Measurements from ENCODE around the gene MTMR3. TPM values are rescaled to one million over a fixed set of nuclear protein-coding genes. Genes with fewer than 3 reads are reported as not detected.
"Not testable (repeated sequence)": the region's sequence is repeated elsewhere in the genome, so short reads cannot be mapped to it uniquely, and the experiment has no call there.

Gene MTMR3
- total RNA-seq, result 10 to 100 TPM; 21.1 to 26.0 TPM

DNA sequence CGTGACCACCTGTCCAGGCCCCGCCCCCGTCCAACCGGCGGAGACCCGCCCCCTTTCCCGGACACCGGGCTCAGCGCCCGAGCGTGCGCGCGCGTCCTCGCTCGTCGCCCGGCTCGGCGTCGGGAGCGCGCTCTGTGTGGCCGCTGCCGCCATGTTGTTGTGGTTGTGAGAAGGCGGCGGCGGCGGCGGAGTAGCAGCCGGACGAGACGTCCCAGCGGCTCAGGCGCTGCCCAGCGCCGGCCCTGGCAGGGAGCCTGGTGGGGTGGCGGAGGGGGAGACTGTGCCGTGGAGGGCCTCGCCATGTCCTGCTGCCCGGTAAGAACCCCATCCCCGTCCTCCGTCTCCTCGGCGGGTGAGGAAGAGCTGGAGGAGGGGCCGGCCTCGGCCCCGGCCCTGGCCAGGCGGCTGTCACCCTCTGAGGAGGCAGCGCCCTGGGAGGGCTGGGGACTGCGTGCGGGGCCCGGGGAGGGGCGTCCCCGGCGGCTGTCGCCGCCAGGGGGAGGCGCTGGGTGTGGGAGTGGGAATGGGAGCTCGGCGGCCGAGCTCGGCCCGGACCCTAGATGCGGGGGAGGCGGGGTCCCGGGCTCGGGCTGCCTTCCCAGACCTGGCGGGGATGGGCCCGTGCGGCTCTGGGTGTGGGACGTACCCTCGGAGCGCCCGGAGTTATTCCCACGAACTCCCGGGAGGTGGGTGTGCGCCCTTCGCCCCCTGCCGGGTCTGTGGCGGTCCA lies at the start of gene MTMR3:
TSS of gene MTMR3 (plus strand) at position 130 of the 730 bp plus-strand sequence. CDS start 87,886 bp downstream, outside the sequence.
- Mint-ChIP-seq H3K36me3 (ENCODE audit: low read depth) (peaks cover 2% of the 10 kb centered on the region), H3K4me3 (peak within 1 kb of the TSS; percentile 91), H3K9me3 (ENCODE audit: insufficient read depth) (no peaks in the 10 kb centered on the region), H3K4me1 (ENCODE audit: low read depth) (peaks cover 12% of the 10 kb centered on the region), H3K27me3 (ENCODE audit: low read depth) (peaks cover 4% of the 10 kb centered on the region), H3K27ac (peak within 1 kb of the TSS; percentile 84)
- ChIA-PET POLR2A (interaction anchor here (0.9 to 1.6 kb wide), 2 partner anchors 60 to 117 kb away, joined by 4 read pairs; partner anchors contain the start of gene ZMAT5), CTCF (no interaction called here)
- ATAC-seq (peak; percentile 86), DNase-seq (peak; percentile 93)

DNA sequence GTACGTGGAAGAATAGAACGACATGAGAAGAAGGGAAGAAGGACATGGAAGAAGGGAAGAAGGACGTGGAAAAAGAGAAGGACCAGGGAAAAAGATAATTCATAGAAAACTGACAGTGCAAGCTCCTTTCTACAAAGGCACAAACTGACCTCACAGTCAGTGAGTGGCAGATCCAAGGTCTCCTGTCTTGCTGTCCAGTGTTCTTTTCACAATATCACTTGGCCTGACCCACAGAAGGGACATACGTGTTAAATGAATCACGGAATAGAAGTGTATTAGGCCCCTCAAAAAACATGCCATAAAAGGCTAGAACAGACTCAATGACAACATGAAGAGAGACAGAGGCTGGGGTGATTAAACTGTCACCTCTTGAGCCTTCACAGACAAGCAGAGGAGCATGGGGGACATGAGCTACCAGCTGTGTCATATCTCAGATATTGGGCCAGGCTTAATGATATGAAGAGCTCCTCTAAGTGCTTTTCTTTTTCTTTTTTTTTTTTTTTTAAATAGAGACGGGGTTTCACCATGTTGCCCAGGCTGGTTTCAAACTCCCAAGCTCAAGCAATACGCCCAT lies 49.5 kb upstream of the MTMR3 start:
- ChIA-PET CTCF (interaction anchor here (2.4 kb wide), 1 partner anchor 172 kb away, joined by 8 read pairs; no protein-coding TSS in a partner anchor), POLR2A (no interaction called here)
- Mint-ChIP-seq H3K9me3 (ENCODE audit: insufficient read depth) (no peaks in the 10 kb centered on the region), H3K4me1 (ENCODE audit: low read depth) (peaks cover 41% of the 10 kb centered on the region), H3K27ac (no peak overlapping the region), H3K27me3 (ENCODE audit: low read depth) (no peaks in the 10 kb centered on the region), H3K36me3 (ENCODE audit: low read depth) (peaks cover 50% of the 10 kb centered on the region), H3K4me3 (no peak overlapping the region)
- DNase-seq (no peak), ATAC-seq (no peak)

DNA sequence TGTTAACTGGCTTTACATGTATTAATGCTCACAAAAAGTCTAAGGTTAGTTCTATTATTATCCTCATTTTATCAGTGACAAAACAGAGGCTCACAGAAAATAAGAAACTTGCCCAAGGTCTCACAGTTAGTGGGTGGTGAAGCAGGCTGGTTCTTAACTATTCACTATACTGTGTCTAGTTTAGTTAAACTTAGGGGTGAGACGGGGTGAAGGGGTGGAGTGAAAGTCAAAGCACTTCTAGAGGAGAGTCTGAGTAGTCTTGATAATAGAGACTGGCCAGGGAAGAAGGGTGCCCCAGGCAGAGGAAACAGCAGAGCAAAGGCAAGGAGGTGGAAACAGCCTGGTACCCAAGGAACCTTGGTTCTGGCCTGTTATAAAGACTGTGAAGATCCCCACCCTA lies 48.9 kb upstream of the MTMR3 start:
- ATAC-seq (no peak), DNase-seq (no peak)
- ChIA-PET POLR2A (no interaction called here), CTCF (interaction anchor here (2.4 kb wide), 1 partner anchor 171 kb away, joined by 8 read pairs; no protein-coding TSS in a partner anchor)
- H3K4me3 Mint-ChIP-seq, result no peak overlapping the region
- peaks cover 48% of the 10 kb centered on the region for H3K36me3 Mint-ChIP-seq (ENCODE audit: low read depth)
- H3K27me3 Mint-ChIP-seq (ENCODE audit: low read depth), result no peaks in the 10 kb centered on the region
- H3K27ac Mint-ChIP-seq, result peak overlapping the region; percentile 26
- H3K9me3 Mint-ChIP-seq (ENCODE audit: insufficient read depth), result no peaks in the 10 kb centered on the region
- H3K4me1 Mint-ChIP-seq (ENCODE audit: low read depth), result peaks cover 47% of the 10 kb centered on the region

GRCh38 chr22:29836791-29837370 lies 46.1 kb upstream of the MTMR3 start:
- ChIA-PET CTCF (interaction anchor here (1.3 to 2.7 kb wide), 4 partner anchors 44 to 366 kb away, joined by 4 to 9 read pairs (median 5); no protein-coding TSS in a partner anchor), POLR2A (interaction anchor here (0.9 to 1.4 kb wide), 5 partner anchors 9 to 70 kb away, joined by 3 to 7 read pairs (median 4); partner anchors contain the start of genes UQCR10 and ZMAT5)
- peaks cover 30% of the 10 kb centered on the region for H3K36me3 Mint-ChIP-seq (ENCODE audit: low read depth)
- not testable (repeated sequence) for ATAC-seq; H3K27ac Mint-ChIP-seq; H3K27me3 Mint-ChIP-seq (ENCODE audit: low read depth); DNase-seq; H3K9me3 Mint-ChIP-seq (ENCODE audit: insufficient read depth)
- H3K4me1 Mint-ChIP-seq (ENCODE audit: low read depth), result peaks cover 40% of the 10 kb centered on the region
- H3K4me3 Mint-ChIP-seq, result peak overlapping the region; percentile 98

DNA sequence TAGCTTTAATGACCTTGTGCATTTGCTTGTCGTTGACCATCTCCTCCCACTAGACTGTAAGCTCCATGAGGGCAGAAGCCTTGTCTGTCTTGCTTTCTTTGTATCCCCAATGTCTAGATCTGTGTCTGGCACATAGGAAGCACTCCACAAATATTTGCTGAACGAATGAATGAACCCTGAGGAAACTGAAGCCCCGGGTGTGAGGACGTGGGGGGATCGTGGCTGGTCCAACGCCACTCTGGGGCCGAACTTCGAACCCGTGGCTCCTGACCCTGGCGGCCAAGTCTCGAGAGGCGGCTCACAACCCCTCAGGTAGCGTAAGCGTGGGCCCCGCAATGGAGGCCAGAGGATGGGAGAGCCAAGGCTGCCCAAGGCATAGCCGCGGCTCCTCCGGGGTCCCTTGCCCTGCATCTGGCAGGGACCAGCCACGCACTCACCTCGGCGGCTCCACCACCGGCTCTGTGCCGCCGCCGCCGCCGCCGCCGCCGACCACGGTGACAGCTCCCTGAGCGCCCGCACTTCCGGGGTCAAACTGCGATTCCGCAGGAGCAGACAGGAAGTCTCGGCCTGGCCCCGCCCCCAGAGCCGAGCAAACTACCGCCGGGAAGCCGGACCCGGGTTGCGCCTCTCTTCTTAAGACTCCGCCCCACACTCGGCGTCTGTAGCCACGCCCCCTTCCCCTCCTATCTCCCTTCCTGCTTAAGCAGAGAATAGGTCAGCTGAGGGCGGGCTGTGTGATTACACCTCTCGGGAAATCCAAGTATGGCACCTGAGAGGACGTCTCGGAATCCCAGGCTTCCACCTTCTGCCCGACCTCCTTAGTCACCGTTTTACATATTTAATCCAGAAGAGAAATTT lies 45.0 kb upstream of the MTMR3 start, which contains the start of gene ASCC2:
TSS of gene ASCC2 (minus strand) at position 534 of the 858 bp plus-strand sequence. CDS start 5,949 bp downstream, outside the sequence.
- ATAC-seq (peak; percentile 98), DNase-seq (peak; percentile 100)
- peak within 1 kb of the TSS; percentile 98 for H3K4me3 Mint-ChIP-seq
- peak within 1 kb of the TSS; percentile 82 for H3K27ac Mint-ChIP-seq
- H3K27me3 Mint-ChIP-seq (ENCODE audit: low read depth), result no peaks in the 10 kb centered on the region
- POLR2A ChIA-PET, result interaction anchor here (0.6 to 1.4 kb wide), 11 partner anchors 8 to 599 kb away, joined by 3 to 7 read pairs (median 4); partner anchors contain the start of genes UQCR10 and ZMAT5
- H3K9me3 Mint-ChIP-seq (ENCODE audit: insufficient read depth), result no peaks in the 10 kb centered on the region
- peaks cover 36% of the 10 kb centered on the region for H3K4me1 Mint-ChIP-seq (ENCODE audit: low read depth)
- CTCF ChIA-PET, result interaction anchor here (1.3 to 2.7 kb wide), 4 partner anchors 18 to 367 kb away, joined by 3 to 9 read pairs (median 4); no protein-coding TSS in a partner anchor
- peaks cover 23% of the 10 kb centered on the region for H3K36me3 Mint-ChIP-seq (ENCODE audit: low read depth)

DNA sequence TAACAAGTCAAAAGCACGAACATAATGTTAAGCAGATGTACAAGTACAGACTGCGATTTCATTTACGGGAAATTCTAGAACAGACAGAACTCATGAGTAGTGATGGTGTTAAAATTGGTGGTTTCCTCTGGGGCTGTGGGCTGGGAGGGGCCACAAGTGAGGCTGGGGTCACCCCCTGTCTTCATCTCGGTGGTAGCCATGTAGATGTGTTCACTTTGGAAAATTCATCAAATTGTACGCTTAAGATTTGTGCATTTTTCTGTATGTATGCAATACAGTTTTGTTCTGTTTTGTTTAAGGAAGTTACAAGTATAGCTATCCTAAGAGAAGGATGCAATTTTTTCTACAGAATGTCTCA lies 44.4 kb upstream of the MTMR3 start:
- peak overlapping the region; percentile 98 for H3K4me3 Mint-ChIP-seq
- no peak for ATAC-seq
- no peak for DNase-seq
- no peaks in the 10 kb centered on the region for H3K27me3 Mint-ChIP-seq (ENCODE audit: low read depth)
- peaks cover 34% of the 10 kb centered on the region for H3K4me1 Mint-ChIP-seq (ENCODE audit: low read depth)
- H3K9me3 Mint-ChIP-seq (ENCODE audit: insufficient read depth), result no peaks in the 10 kb centered on the region
- ChIA-PET CTCF (interaction anchor here (1.5 to 2.7 kb wide), 2 partner anchors 17 to 166 kb away, joined by 3 to 9 read pairs; no protein-coding TSS in a partner anchor), POLR2A (interaction anchor here (0.8 to 1.4 kb wide), 5 partner anchors 11 to 598 kb away, joined by 3 to 6 read pairs (median 4); no protein-coding TSS in a partner anchor)
- peak overlapping the region; percentile 82 for H3K27ac Mint-ChIP-seq
- peaks cover 17% of the 10 kb centered on the region for H3K36me3 Mint-ChIP-seq (ENCODE audit: low read depth)

DNA sequence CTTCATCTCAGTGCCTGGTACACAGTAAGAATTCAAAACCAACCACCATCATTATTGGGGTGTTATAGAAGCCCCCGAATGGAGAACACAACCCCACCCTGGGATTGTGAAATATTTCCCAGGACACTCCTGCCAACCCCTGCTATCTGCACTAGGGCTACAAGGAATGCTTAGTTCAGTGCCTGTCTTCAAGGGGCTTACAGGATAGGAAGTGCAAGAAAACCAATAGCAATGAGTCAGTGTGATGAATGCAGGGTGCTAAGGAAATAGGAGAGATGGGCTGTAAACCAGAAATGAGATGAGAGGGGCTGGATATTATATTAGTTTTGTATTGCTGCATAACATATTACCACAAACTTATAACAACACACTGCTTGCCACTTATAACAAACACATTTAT lies 43.9 kb upstream of the MTMR3 start:
- POLR2A ChIA-PET, result interaction anchor here (0.6 kb wide), 1 partner anchor 69 kb away, joined by 3 read pairs; no protein-coding TSS in a partner anchor
- Mint-ChIP-seq H3K4me1 (ENCODE audit: low read depth) (peaks cover 32% of the 10 kb centered on the region), H3K27me3 (ENCODE audit: low read depth) (no peaks in the 10 kb centered on the region), H3K36me3 (ENCODE audit: low read depth) (peaks cover 16% of the 10 kb centered on the region), H3K4me3 (peak overlapping the region; percentile 98), H3K27ac (peak overlapping the region; percentile 82), H3K9me3 (ENCODE audit: insufficient read depth) (no peaks in the 10 kb centered on the region)
- ATAC-seq (no peak), DNase-seq (no peak)
- CTCF ChIA-PET, result interaction anchor here (1.5 to 2.7 kb wide), 2 partner anchors 17 to 166 kb away, joined by 3 to 9 read pairs; no protein-coding TSS in a partner anchor

DNA sequence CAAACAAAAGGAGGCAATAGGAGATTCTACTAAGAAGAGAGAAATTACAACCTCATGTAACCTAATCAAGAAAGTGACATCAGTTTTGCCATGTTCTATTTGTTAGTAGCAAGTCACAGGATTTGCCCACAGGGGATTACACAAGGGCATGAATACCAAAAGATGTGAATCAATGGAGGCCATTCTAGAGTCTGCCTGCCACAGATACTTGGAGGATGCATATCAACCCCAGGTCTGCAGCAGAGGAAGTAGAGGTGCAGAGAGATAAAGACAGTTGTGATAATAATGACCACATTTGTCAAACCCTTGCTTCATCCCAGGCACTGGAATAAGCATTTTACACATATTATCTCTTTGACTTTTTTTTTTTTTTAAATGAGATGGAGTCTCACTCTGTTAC lies 42.5 kb upstream of the MTMR3 start:
- H3K27me3 Mint-ChIP-seq (ENCODE audit: low read depth), result no peaks in the 10 kb centered on the region
- H3K4me3 Mint-ChIP-seq, result no peak overlapping the region
- ChIA-PET POLR2A (interaction anchor here (0.7 kb wide), 1 partner anchor 146 kb away, joined by 3 read pairs; no protein-coding TSS in a partner anchor), CTCF (no interaction called here)
- DNase-seq (no peak), ATAC-seq (no peak)
- H3K9me3 Mint-ChIP-seq (ENCODE audit: insufficient read depth), result no peaks in the 10 kb centered on the region
- H3K36me3 Mint-ChIP-seq (ENCODE audit: low read depth), result peaks cover 11% of the 10 kb centered on the region
- H3K4me1 Mint-ChIP-seq (ENCODE audit: low read depth), result peaks cover 29% of the 10 kb centered on the region
- no peak overlapping the region for H3K27ac Mint-ChIP-seq

DNA sequence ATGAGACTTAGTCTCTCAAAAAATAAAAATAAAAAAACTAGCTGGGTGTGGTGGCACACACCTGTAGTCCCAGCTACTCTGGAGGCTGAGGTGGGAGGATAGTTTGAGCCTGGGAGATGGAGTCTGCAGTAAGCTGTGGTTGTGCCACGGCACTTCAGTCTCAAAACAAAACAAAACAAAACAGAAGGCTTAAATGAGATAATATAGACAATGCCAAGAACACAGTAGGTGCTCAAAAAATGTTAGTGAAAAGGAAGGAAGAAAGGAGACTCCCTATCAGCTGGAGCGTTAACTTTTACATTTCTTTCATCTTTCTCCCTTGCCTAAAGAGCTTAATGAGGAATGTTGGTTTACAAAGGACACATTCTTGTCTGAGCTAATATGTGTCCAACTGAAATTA lies 40.8 kb upstream of the MTMR3 start:
- H3K27ac Mint-ChIP-seq, result no peak overlapping the region

DNA sequence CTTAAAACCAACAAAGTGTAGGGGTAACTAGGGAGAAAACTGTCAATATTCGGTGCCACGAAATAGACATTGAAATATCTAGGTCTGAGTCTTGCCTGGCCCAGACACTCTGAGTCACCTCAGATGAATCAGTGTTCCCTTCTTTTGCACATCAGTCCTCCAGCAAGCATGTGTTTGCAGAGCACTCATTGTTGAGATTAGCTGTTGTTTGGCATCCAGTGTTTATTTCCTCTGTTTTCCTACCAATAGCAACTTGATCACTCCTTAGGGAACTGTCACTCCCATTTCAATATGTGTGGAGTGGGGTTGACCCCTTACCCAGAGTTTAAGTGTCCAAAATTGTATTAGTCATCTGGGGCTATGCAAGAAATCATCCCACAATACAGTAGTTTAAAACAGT lies 40.2 kb upstream of the MTMR3 start:
- Mint-ChIP-seq H3K27ac (no peak overlapping the region), H3K36me3 (ENCODE audit: low read depth) (no peaks in the 10 kb centered on the region), H3K27me3 (ENCODE audit: low read depth) (peaks cover 3% of the 10 kb centered on the region), H3K4me1 (ENCODE audit: low read depth) (peaks cover 10% of the 10 kb centered on the region), H3K4me3 (no peak overlapping the region), H3K9me3 (ENCODE audit: insufficient read depth) (no peaks in the 10 kb centered on the region)
- ChIA-PET POLR2A (no interaction called here), CTCF (no interaction called here)
- DNase-seq, result no peak
- no peak for ATAC-seq

More for the DNA sequence above, 40.8 kb upstream of the MTMR3 start:
- H3K9me3 Mint-ChIP-seq (ENCODE audit: insufficient read depth), result no peaks in the 10 kb centered on the region
- ChIA-PET POLR2A (no interaction called here), CTCF (no interaction called here)
- ATAC-seq (no peak), DNase-seq (no peak)
- H3K4me1 Mint-ChIP-seq (ENCODE audit: low read depth), result peaks cover 15% of the 10 kb centered on the region
- peaks cover 3% of the 10 kb centered on the region for H3K27me3 Mint-ChIP-seq (ENCODE audit: low read depth)
- H3K4me3 Mint-ChIP-seq, result no peak overlapping the region
- peaks cover 3% of the 10 kb centered on the region for H3K36me3 Mint-ChIP-seq (ENCODE audit: low read depth)

DNA sequence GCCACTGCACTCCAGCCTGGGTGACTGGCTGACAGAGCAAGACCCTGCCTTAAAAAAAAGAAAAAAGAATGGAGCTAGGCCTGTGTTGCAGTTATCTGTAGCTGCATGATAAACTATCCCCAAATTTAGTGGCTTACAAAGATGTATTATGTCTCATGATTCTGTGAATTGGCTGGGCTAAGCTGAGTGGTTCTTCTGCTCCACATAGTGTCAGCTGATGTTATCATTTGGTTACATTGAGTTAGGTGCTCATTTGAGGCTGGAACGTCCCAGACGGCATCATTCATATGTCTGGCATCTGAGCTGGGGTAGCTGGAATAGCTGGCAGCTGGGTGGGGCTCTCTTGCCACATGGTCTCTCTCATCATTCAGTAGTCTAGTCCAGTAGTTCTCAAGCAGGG lies 36.7 kb upstream of the MTMR3 start:
- ChIA-PET POLR2A (interaction anchor here (0.6 to 1.0 kb wide), 3 partner anchors 9 to 1366 kb away, joined by 3 read pairs; partner anchors contain the start of genes ASCC2 and LIMK2), CTCF (no interaction called here)
- Mint-ChIP-seq H3K27ac (no peak overlapping the region), H3K4me1 (ENCODE audit: low read depth) (no peaks in the 10 kb centered on the region), H3K36me3 (ENCODE audit: low read depth) (no peaks in the 10 kb centered on the region), H3K27me3 (ENCODE audit: low read depth) (peaks cover 5% of the 10 kb centered on the region), H3K9me3 (ENCODE audit: insufficient read depth) (no peaks in the 10 kb centered on the region), H3K4me3 (no peak overlapping the region)
- no peak for ATAC-seq
- no peak for DNase-seq
